ENCODE results near the gene S100P.
"Not testable (repeated sequence)": the region's sequence is repeated elsewhere in the genome, so short reads cannot be mapped to it uniquely, and the experiment has no call there.

S100P gene

DNA sequence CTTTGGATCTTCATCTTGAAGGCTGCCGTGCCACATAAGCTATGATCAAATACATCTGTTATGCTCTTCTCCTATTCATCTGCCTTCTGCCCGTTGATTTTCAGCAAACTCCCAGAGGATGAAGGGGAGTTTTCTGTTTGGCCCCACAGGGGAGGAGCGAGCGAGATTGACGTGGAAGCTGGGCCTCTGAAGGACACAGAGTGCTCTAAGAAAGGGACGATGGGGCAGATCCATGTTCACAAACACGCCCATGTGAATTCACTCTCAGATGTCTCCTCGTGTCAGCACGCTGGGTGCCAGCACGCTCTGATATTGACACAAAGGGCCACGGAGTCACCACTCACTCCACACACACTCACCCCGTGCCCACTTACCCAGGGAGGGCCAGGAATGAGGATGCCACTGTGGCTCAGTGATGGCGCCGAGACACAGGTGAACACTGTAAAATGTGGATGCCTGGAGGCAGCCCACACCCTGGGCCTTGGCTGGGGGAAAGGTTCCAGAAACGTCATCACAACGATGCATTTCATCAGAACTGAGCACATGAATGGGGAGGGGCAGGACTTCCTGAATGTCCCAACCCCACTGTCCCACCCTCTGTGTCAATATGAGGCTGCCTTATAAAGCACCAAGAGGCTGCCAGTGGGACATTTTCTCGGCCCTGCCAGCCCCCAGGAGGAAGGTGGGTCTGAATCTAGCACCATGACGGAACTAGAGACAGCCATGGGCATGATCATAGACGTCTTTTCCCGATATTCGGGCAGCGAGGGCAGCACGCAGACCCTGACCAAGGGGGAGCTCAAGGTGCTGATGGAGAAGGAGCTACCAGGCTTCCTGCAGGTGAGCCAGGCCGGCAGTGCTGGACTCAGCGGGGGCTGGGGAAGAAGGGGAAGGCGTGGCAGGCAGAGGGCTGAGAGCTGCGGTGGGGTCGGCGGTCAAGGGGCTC, at the start of gene S100P:
TSS of gene S100P (plus strand) at position 648 of the 946 bp plus-strand sequence. CDS start at position 703, 55 bp downstream.
- DNase-seq: no peak

DNA sequence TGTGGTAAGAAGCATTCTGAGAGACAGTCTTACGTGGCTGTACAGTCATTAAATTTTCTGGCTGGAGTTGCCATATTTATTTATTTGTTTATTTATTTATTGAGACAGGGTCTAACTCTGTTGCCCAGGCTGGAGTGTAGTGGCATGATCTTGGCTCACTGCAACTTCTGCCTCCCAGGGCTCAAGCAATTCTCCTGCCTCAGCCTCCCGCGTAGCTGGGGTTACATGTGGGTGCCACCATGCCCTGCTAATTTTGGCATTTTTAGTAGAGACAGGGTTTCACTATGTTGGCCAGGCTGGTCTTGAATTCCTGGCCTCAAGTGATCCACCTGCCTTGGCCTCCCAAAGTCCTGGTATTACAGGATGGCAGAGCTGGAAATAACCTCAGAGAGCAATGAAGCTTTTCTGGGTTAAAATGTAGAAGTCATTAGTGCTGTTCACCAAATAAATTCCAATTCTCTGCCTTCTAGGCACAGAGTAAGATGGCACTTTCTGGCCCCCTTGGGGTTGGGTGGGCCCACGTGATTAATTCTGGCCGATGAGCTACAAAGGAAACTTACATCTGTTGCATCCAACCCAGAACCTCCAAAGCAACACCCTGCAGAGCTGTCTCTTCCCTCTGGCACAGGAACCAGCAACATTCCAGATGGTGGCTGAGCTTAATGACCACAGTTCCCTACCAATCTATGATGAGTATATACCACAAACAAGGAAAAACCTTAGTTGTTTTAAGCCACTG, 48.7 kb upstream of the S100P start:
- no peak for DNase-seq

DNA sequence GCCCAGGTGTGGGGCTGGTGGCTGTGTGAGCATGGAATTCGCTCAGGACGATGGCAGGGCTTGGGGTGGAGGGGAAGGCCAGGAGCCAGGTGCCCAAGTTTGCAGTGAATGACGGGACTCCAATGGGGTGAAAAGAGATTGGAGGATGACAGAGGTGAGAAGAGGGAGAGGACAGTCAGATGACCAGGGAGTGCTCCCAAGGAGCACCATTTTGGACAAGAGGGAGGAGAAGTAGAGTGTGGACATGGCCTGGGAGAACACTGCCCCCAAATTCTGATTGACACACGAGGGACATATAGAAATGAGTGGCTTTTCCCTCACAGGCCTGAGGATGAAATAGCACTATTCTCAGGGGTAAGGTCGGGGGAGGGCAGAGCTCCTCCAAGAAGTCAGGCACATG, 46.5 kb upstream of the S100P start:
- no peak for DNase-seq

- no peak for DNase-seq
Observed at GRCh38 chr4:6647582-6648230, 46.0 kb upstream of the S100P start.

DNA sequence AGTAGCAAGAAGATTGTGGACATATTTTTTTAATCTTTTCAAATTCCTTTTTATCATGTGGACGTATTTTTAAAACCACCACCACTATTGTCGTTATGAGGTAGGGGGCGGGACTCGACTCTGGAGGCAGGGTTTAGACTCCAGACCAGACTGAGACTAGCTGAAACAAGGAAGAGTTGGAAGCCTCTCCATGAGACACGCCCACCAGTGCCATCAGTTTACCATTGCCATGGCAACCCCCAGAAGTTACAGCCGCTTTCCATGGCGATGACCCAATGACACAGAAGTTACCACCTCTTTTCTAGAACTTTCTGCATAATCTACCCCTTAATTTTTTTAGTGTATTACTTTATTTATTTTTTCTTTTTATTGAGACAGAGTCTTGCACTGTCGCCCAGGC, 44.5 kb upstream of the S100P start:
- DNase-seq: no peak

- DNase-seq: not testable (repeated sequence)
Observed at GRCh38 chr4:6654211-6654610, 39.5 kb upstream of the S100P start.

GRCh38 chr4:6655291-6655690, 38.4 kb upstream of the S100P start:
- not testable (repeated sequence) for DNase-seq

GRCh38 chr4:6655924-6656323, 37.8 kb upstream of the S100P start:
- DNase-seq: no peak

GRCh38 chr4:6657242-6658208, 36.2 kb upstream of the S100P start:
- DNase-seq: no peak

DNA sequence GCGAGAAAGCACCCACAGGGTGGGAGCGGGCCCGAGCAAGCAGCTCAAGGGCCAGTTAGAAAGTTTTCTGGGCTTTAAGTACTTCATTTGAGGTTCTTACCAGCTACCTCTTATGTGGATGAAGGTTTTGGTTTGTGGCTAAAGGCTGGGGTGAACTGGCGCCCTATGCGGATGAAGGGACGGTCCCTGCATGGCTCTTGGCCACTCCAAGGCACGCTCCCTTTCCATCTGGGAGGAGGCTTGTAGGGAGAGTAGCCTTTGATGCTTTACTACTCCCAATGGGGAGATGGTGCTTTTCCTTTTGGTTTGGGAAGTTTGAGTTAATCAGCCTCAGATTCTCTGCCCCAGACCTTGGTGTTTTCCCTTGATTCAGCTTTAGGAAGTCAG, 35.5 kb upstream of the S100P start:
- DNase-seq: no peak

- no peak for DNase-seq
Observed at GRCh38 chr4:6658597-6659075, 35.0 kb upstream of the S100P start.

DNA sequence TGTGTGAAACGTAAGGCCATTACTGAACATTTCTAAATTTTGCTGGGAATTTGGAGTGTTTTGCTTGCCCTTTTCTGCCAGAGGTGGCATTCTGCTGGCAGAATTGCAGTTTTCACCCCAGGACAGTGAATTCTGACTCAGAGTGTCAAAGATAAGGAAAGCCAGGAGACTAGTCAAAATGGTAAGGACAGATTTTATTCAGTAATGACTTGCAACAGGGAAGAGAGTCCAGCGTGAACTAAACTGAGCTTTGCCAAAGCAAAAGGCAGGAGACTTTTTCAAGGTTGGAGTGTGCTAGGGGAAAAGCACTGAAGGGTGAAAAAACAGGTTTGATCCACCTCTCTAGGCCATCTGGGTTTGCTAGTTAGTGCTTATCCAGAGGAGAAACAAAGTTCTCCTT, 33.8 kb upstream of the S100P start:
- DNase-seq: no peak

GRCh38 chr4:6660430-6660829, 33.2 kb upstream of the S100P start:
- no peak for DNase-seq

DNA sequence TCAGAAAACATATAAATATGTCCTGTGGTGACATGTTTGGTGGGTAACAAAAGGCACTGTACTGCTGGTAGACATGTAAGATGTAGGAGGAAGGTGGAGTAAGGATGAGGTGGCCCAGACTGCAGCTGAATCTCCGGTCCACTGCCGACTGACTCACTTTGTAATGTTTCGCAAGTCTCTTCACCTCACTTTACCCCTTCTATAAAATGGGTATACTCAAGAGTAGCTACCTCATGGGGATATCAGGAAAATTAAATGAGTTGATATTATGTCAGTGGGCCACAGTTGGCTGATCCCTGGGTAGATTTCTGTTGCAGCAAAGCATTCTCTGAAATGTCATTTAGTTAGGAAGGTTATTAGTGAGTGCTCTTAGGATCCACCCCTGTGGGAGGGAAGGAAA, 31.1 kb upstream of the S100P start:
- DNase-seq: no peak

- no peak for DNase-seq
Observed at GRCh38 chr4:6663596-6664393, 29.9 kb upstream of the S100P start.

DNA sequence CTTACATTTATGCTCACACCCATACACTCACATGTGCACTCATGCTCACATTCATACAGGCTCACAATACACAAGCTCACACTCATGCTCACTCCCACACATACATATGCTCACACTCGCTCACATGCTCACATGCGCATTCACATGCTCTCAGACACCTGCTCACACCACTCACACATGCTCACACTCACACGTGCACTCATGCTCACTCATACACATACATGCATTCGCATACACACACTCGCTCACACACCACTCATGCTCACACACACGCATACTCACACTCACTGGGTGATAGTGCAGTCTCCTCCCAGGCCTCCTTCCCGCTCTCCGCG, 28.4 kb upstream of the S100P start:
- no peak for DNase-seq

GRCh38 chr4:6668391-6668790, 25.3 kb upstream of the S100P start:
- no peak for DNase-seq

DNA sequence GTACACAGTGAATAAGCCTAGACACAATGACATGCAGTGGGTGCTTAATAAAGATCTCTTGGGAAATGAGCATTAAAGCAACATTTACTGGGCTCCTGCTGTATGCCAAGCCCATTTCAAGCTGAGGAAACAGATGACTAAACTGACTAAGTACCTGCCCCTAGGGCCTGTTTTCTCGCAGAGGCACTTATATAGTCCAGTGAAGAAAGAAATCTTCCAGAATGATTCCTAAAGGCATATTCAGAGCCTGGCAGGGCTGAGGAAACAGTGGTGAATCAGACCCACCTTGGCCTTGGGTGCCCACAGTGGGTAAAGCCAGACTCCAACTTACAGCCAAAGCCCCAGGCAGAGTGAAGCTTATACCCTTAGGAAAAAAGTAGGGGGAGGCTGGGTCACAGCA, 22.0 kb upstream of the S100P start:
- DNase-seq: no peak

DNA sequence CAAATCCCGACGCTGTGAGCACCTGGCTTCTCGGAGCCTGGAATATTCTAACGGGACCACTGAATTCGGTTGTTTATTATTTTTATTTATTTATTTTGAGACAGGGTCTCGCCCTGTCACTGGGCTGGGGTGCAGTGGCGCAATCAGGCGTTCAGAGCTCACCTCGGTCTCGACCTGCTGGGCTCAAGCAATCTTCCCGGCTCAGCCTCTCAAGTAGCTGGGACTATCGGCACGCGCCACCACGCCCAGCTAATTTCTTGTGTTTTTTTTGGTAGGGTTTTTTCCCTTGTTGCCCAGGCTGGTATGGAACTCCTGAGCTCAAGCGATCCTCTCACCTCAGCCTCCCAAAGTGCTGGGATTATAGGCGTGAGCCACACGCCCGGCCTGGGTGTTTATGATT, 21.5 kb upstream of the S100P start:
- DNase-seq: no peak

DNA sequence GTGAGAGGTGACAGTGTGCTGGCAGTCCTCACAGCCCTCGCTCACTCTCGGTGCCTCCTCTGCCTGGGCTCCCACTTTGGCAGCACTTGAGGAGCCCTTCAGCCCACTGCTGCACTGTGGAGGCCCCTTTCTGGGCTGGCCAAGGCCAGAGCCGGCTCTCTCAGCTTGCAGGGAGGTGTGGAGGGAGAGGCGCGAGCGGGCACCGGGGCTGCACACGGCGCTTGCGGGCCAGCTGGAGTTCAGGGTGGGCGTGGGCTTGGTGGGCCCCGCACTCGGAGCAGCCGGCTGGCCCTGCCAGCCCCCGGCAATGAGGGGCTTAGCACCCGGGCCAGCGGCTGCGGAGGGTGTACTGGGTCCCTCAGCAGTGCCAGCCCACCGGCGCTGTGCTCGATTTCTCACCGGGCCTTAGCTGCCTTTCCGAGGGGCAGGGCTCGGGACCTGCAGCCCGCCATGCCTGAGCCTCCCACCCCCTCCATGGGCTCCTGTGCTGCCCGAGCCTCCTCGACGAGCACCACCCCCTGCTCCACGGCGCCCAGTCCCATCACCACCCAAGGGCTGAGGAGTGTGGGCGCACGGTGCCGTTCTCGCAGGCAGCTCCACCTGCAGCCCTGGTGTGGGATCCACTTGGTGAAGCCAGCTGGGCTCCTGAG, 21.0 kb upstream of the S100P start:
- DNase-seq: not testable (repeated sequence)

DNA sequence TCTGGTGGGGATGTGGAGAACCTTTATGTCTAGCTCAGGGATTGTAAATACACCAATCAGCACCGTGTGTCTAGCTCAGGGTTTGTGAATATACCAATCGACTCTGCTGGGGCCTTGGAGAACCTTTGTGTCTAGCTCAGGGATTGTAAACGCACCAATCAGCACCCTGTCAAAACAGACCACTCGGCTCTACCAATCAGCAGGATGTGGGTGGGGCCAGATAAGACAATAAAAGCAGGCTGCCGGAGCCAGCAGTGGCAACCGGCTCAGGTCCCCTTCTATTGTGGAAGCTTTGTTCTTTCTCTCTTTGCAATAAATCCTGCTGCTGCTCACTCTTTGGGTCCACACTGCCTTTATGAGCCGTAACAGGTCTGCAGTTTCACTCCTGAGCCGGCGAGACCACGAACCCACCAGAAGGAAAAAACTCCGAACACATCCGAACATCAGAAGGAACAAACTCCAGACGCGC, 20.5 kb upstream of the S100P start:
- DNase-seq: peak; percentile 28
